GM23338 (cell line): Measurements from ENCODE around the gene CSF1R. TPM values are rescaled to one million over a fixed set of nuclear protein-coding genes. Genes with fewer than 3 reads are reported as not detected.

Experiments
- ATAC-seq: fragments of 200-7000 bp; cut with Tn5 transposase; 3 replicates; pipeline ENCODE4 v1.9.1; 2020
- DNase-seq: peaks from one replicate; pipeline ENCODE4 v3.0.0-alpha.2; 2015; ENCODE audit warnings: low spot score
- H2AFZ ChIP-seq: fragments of 200-600 bp; sonication (generic); 2 replicates; pipeline ENCODE4 v1.8.0; 2016; ENCODE audit warnings: antibody characterized with exemption, mild to moderate bottlenecking, moderate library complexity
- H3F3A ChIP-seq: fragments of 200-600 bp; sonication (generic); replicated peaks from 2 replicates; pipeline ENCODE4 v1.8.0; 2017; ENCODE audit warnings: antibody characterized with exemption, mixed run types, low read depth
- H3K27ac ChIP-seq: fragments of 200-600 bp; sonication (generic); 2 replicates; pipeline ENCODE4 v1.6.1; 2016; ENCODE audit warnings: low read depth
- H3K27me3 ChIP-seq: fragments of 200-600 bp; sonication (generic); 2 replicates; pipeline ENCODE4 v1.8.0; 2016; ENCODE audit warnings: mild to moderate bottlenecking, mixed run types, moderate library complexity; ENCODE audit not compliant: insufficient read depth
- H3K36me3 ChIP-seq: fragments of 200-600 bp; sonication (generic); 2 replicates; pipeline ENCODE4 v1.8.0; 2016; ENCODE audit warnings: mild to moderate bottlenecking; ENCODE audit not compliant: insufficient read depth
- H3K4me1 ChIP-seq: fragments of 200-600 bp; sonication (generic); 2 replicates; pipeline ENCODE4 v1.8.0; 2016; ENCODE audit warnings: mild to moderate bottlenecking, moderate library complexity; ENCODE audit not compliant: insufficient read depth
- H3K4me2 ChIP-seq: fragments of 200-600 bp; sonication (generic); 2 replicates; pipeline ENCODE4 v1.7.1; 2017; ENCODE audit warnings: mixed run types
- H3K4me3 ChIP-seq: fragments of 200-600 bp; sonication (generic); 2 replicates; pipeline ENCODE4 v1.6.1; 2016; ENCODE audit warnings: mixed run types
- H3K79me2 ChIP-seq: fragments of 200-600 bp; sonication (generic); replicated peaks from 2 replicates; pipeline ENCODE4 v1.8.0; 2017; ENCODE audit warnings: mild to moderate bottlenecking; ENCODE audit not compliant: insufficient read depth
- H3K9me2 ChIP-seq: fragments of 200-600 bp; sonication (generic); 2 replicates; pipeline ENCODE4 v1.8.0; 2017; ENCODE audit not compliant: insufficient read depth
- H4K20me1 ChIP-seq: fragments of 200-600 bp; sonication (generic); replicated peaks from 2 replicates; pipeline ENCODE4 v1.8.0; 2017; ENCODE audit warnings: mild to moderate bottlenecking; ENCODE audit not compliant: insufficient read depth
- H3K27ac Mint-ChIP-seq: 2 replicates; pipeline ENCODE4 v1.8.0; 2020; ENCODE audit warnings: inconsistent platforms, mild to moderate bottlenecking, moderate library complexity, mixed read lengths
- H3K27me3 Mint-ChIP-seq: 3 replicates; pipeline ENCODE4 v1.8.0; 2022; ENCODE audit warnings: low read depth, mild to moderate bottlenecking, moderate library complexity, mixed read lengths, inconsistent platforms; ENCODE audit not compliant: insufficient read depth, poor library complexity
- H3K36me3 Mint-ChIP-seq: 3 replicates; pipeline ENCODE4 v1.8.0; 2021; ENCODE audit warnings: low read depth, mild to moderate bottlenecking, inconsistent platforms, moderate library complexity, mixed read lengths
- H3K4me1 Mint-ChIP-seq: 3 replicates; pipeline ENCODE4 v1.8.0; 2020; ENCODE audit warnings: mild to moderate bottlenecking, inconsistent platforms, mixed read lengths
- H3K4me3 Mint-ChIP-seq: 3 replicates; pipeline ENCODE4 v1.8.0; 2021; ENCODE audit warnings: moderate library complexity, mild to moderate bottlenecking, inconsistent platforms, mixed read lengths
- H3K9me3 Mint-ChIP-seq: 3 replicates; pipeline ENCODE4 v1.8.0; 2020; ENCODE audit warnings: moderate library complexity, mild to moderate bottlenecking, inconsistent platforms, mixed read lengths
- CREB1 ChIP-seq: fragments of 250-450 bp; sonication (Bioruptor Pico); IDR thresholded peaks from 2 replicates; pipeline ENCODE4 v1.5.0; 2020; ENCODE audit warnings: low read depth, mild to moderate bottlenecking, moderate library complexity
- CTCF ChIP-seq, 2 experiments: fragments of 200-600 bp in 1 of 2; sonication (generic) in 1 of 2; conservative IDR thresholded peaks; 2 replicates each; pipeline versions ENCODE4 v1.5.1 to v1.6.1; 2016 to 2017; ENCODE audit warnings: antibody characterized with exemption in 2 of 2, low read depth in 2 of 2, mild to moderate bottlenecking in 2 of 2, moderate library complexity in 1 of 2
- EZH2 ChIP-seq: fragments of 200-600 bp; sonication (generic); IDR thresholded peaks from one replicate; pipeline ENCODE4 v1.8.0; 2017; ENCODE audit warnings: antibody characterized with exemption, mild to moderate bottlenecking, low read depth; ENCODE audit not compliant: unreplicated experiment
- EZH2phosphoT487 ChIP-seq: fragments of 200-600 bp; sonication (generic); IDR thresholded peaks from one replicate; pipeline ENCODE4 v1.8.1; 2018; ENCODE audit warnings: antibody characterized with exemption; ENCODE audit not compliant: unreplicated experiment
- JUNB ChIP-seq: IDR thresholded peaks from one replicate; pipeline ENCODE4 v1.6.1; 2016; ENCODE audit warnings: antibody characterized with exemption; ENCODE audit not compliant: unreplicated experiment
- NANOG ChIP-seq: IDR thresholded peaks from 2 replicates; pipeline ENCODE4 v1.6.1; 2016; ENCODE audit warnings: antibody characterized with exemption, borderline replicate concordance
- POLR2AphosphoS5 ChIP-seq: IDR thresholded peaks from 2 replicates; pipeline ENCODE4 v1.6.1; 2016; ENCODE audit warnings: antibody characterized with exemption, low read depth
- STAT1 ChIP-seq: IDR thresholded peaks from one replicate; pipeline ENCODE4 v1.6.1; 2016; ENCODE audit warnings: antibody characterized with exemption; ENCODE audit not compliant: unreplicated experiment
- ZNF114 ChIP-seq: fragments of 250-450 bp; sonication (Bioruptor Pico); IDR thresholded peaks from 2 replicates; pipeline ENCODE4 v1.5.0; 2020; ENCODE audit warnings: mild to moderate bottlenecking, moderate library complexity
- polyA plus RNA-seq: library from polyadenylated mRNA; unstranded; fragments of >200 nt; fragmentation: Nextera tagmentation; extraction: Ambion mirVana; gene quantifications from 2 replicates; pipeline ENCODE4 v1.2.1, GENCODE V29; 2016
- total RNA-seq: library from RNA; depleted of rRNA; stranded (reverse); fragments of >200 nt; shearing (Covaris generic); gene quantifications from 2 replicates; pipeline ENCODE4 v1.2.3, GENCODE V29; 2014
- TF ChIP-seq, protein P1 (sequence below): IDR thresholded peaks from 2 replicates; pipeline ENCODE4 v1.6.1; 2016; ENCODE audit warnings: antibody characterized with exemption
- TF ChIP-seq, protein P2 (sequence below): fragments of 250-450 bp; sonication (Bioruptor Pico); IDR thresholded peaks from 2 replicates; pipeline ENCODE4 v1.5.0; 2020; ENCODE audit warnings: mild to moderate bottlenecking, moderate library complexity

The CSF1R gene
- total and polyA plus RNA-seq, 2 experiments from 2014 or later, result 0.21 TPM; not detected in 1

GRCh38 chr5:150045549-150045948 lies 40.8 kb downstream of the CSF1R start:
- Histone ChIP-seq H3K4me3 (no peak overlapping the region), H4K20me1 (peaks cover 11% of the 10 kb centered on the region), H3F3A (no peaks in the 10 kb centered on the region), H3K9me2 (no peaks in the 10 kb centered on the region), H3K27ac (no peak overlapping the region), H3K4me2 (no peak overlapping the region), H3K4me1 (no peaks in the 10 kb centered on the region), H3K36me3 (peaks cover 40% of the 10 kb centered on the region), H3K79me2 (no peaks in the 10 kb centered on the region), H3K27me3 (no peaks in the 10 kb centered on the region), H2AFZ (no peak overlapping the region)
- DNase-seq (peak; percentile 46), ATAC-seq (peak; percentile 72)
- peak overlapping the region; percentile 75; the same call in 1 of the 2 replicates for H3K27ac Mint-ChIP-seq
- peaks cover 83% of the 10 kb centered on the region for H3K36me3 Mint-ChIP-seq
- peaks cover 4% of the 10 kb centered on the region for H3K4me1 Mint-ChIP-seq
- peaks cover 2% of the 10 kb centered on the region for H3K27me3 Mint-ChIP-seq
- TF ChIP-seq CTCF (conservative IDR thresholded peaks at IDR 0.05; ENCODE audit: low read depth in 2 of 2) (peak; percentile 49 to 52), NANOG (no peak)
- H3K9me3 Mint-ChIP-seq, result no peaks in the 10 kb centered on the region
- no peak overlapping the region for H3K4me3 Mint-ChIP-seq

DNA sequence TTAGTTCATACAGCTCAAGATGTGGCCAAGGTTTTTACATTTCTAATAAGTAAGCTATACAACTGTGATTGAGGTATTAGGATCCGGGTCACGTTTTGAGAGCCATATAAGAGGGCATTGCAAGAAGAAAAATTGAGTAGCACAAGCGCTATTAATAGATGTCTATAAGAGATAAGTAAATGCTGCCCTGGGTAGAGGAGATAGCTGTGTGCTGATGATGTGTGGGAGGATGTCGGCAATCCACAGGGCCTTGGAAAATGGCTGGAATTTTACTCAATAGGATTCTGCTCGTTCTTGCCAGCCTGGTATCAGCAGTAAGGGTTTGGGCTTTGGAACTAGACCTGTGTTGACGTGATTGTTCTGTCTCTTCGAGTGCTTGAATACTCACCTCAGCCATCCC lies 41.6 kb downstream of the CSF1R start:
- H3K4me2 ChIP-seq, result no peak overlapping the region
- Mint-ChIP-seq H3K9me3 (no peaks in the 10 kb centered on the region), H3K36me3 (peaks cover 80% of the 10 kb centered on the region), H3K4me1 (peaks cover 4% of the 10 kb centered on the region), H3K27ac (no peak overlapping the region), H3K4me3 (no peak overlapping the region), H3K27me3 (peaks cover 2% of the 10 kb centered on the region)
- DNase-seq, result no peak
- no peak for ATAC-seq
- peaks cover 39% of the 10 kb centered on the region for H3K36me3 ChIP-seq
- H3K4me3 ChIP-seq, result no peak overlapping the region
- H3K79me2 ChIP-seq, result no peaks in the 10 kb centered on the region
- H3K9me2 ChIP-seq, result no peaks in the 10 kb centered on the region
- H3K27me3 ChIP-seq, result no peaks in the 10 kb centered on the region
- H3K4me1 ChIP-seq, result no peaks in the 10 kb centered on the region
- peaks cover 11% of the 10 kb centered on the region for H4K20me1 ChIP-seq
- no peaks in the 10 kb centered on the region for H3F3A ChIP-seq
- no peak overlapping the region for H2AFZ ChIP-seq
- H3K27ac ChIP-seq, result no peak overlapping the region
- TF ChIP-seq EZH2, result no peak
- no peak for TF ChIP-seq STAT1
- TF ChIP-seq EZH2phosphoT487, result no peak
- TF ChIP-seq JUNB, result no peak
- no peak for TF ChIP-seq CTCF (conservative IDR thresholded peaks at IDR 0.05; ENCODE audit: low read depth in 2 of 2)
- no peak for TF ChIP-seq ZNF114 (CRISPR knock-in tag)
- no peak for TF ChIP-seq POLR2AphosphoS5
- TF ChIP-seq, protein P1, sequence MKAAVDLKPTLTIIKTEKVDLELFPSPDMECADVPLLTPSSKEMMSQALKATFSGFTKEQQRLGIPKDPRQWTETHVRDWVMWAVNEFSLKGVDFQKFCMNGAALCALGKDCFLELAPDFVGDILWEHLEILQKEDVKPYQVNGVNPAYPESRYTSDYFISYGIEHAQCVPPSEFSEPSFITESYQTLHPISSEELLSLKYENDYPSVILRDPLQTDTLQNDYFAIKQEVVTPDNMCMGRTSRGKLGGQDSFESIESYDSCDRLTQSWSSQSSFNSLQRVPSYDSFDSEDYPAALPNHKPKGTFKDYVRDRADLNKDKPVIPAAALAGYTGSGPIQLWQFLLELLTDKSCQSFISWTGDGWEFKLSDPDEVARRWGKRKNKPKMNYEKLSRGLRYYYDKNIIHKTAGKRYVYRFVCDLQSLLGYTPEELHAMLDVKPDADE, result no peak
- TF ChIP-seq, protein P2, sequence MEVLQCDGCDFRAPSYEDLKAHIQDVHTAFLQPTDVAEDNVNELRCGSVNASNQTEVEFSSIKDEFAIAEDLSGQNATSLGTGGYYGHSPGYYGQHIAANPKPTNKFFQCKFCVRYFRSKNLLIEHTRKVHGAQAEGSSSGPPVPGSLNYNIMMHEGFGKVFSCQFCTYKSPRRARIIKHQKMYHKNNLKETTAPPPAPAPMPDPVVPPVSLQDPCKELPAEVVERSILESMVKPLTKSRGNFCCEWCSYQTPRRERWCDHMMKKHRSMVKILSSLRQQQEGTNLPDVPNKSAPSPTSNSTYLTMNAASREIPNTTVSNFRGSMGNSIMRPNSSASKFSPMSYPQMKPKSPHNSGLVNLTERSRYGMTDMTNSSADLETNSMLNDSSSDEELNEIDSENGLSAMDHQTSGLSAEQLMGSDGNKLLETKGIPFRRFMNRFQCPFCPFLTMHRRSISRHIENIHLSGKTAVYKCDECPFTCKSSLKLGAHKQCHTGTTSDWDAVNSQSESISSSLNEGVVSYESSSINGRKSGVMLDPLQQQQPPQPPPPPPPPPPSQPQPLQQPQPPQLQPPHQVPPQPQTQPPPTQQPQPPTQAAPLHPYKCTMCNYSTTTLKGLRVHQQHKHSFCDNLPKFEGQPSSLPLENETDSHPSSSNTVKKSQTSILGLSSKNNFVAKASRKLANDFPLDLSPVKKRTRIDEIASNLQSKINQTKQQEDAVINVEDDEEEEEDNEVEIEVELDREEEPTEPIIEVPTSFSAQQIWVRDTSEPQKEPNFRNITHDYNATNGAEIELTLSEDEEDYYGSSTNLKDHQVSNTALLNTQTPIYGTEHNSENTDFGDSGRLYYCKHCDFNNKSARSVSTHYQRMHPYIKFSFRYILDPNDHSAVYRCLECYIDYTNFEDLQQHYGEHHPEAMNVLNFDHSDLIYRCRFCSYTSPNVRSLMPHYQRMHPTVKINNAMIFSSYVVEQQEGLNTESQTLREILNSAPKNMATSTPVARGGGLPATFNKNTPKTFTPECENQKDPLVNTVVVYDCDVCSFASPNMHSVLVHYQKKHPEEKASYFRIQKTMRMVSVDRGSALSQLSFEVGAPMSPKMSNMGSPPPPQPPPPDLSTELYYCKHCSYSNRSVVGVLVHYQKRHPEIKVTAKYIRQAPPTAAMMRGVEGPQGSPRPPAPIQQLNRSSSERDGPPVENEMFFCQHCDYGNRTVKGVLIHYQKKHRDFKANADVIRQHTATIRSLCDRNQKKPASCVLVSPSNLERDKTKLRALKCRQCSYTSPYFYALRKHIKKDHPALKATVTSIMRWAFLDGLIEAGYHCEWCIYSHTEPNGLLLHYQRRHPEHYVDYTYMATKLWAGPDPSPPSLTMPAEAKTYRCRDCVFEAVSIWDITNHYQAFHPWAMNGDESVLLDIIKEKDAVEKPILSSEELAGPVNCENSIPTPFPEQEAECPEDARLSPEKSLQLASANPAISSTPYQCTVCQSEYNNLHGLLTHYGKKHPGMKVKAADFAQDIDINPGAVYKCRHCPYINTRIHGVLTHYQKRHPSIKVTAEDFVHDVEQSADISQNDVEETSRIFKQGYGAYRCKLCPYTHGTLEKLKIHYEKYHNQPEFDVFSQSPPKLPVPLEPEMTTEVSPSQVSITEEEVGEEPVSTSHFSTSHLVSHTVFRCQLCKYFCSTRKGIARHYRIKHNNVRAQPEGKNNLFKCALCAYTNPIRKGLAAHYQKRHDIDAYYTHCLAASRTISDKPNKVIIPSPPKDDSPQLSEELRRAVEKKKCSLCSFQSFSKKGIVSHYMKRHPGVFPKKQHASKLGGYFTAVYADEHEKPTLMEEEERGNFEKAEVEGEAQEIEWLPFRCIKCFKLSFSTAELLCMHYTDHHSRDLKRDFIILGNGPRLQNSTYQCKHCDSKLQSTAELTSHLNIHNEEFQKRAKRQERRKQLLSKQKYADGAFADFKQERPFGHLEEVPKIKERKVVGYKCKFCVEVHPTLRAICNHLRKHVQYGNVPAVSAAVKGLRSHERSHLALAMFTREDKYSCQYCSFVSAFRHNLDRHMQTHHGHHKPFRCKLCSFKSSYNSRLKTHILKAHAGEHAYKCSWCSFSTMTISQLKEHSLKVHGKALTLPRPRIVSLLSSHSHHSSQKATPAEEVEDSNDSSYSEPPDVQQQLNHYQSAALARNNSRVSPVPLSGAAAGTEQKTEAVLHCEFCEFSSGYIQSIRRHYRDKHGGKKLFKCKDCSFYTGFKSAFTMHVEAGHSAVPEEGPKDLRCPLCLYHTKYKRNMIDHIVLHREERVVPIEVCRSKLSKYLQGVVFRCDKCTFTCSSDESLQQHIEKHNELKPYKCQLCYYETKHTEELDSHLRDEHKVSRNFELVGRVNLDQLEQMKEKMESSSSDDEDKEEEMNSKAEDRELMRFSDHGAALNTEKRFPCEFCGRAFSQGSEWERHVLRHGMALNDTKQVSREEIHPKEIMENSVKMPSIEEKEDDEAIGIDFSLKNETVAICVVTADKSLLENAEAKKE (CRISPR knock-in tag), result no peak
- TF ChIP-seq CREB1, result no peak
- no peak for TF ChIP-seq NANOG
